ENCODE data around the gene UBTD2.

- TF ChIP-seq CTCF (tag by site-specific recombination; IDR thresholded peaks at IDR 0.05) (no peak), REST (tag by site-specific recombination; IDR thresholded peaks at IDR 0.05) (no peak), ZNF138 (tag by site-specific recombination; IDR thresholded peaks at IDR 0.05; ENCODE audit: borderline replicate concordance) (no peak), HOXD13 (CRISPR knock-in tag; IDR thresholded peaks at IDR 0.05; ENCODE audit: borderline replicate concordance) (no peak), KLF10 (tag by site-specific recombination; IDR thresholded peaks at IDR 0.05) (no peak), PRDM2 (tag by site-specific recombination; IDR thresholded peaks at IDR 0.05; ENCODE audit: borderline replicate concordance) (no peak), SP2 (tag by site-specific recombination; IDR thresholded peaks at IDR 0.05) (no peak)
These were observed 27.5 kb upstream of the UBTD2 start for GRCh38 chr5:172311026-172311425.
